DMS 273 (cell line): Measurements from ENCODE around the gene ERC1.

Source experiments
- DNase-seq: peaks from one replicate; lab custom pipeline; 2025; ENCODE audit not compliant: unreplicated experiment; lab: John Stamatoyannopoulos, UW

The ERC1 gene

GRCh38 chr12:1377681-1378080, 386.7 kb downstream of the ERC1 start:
- no peak for DNase-seq

DNA sequence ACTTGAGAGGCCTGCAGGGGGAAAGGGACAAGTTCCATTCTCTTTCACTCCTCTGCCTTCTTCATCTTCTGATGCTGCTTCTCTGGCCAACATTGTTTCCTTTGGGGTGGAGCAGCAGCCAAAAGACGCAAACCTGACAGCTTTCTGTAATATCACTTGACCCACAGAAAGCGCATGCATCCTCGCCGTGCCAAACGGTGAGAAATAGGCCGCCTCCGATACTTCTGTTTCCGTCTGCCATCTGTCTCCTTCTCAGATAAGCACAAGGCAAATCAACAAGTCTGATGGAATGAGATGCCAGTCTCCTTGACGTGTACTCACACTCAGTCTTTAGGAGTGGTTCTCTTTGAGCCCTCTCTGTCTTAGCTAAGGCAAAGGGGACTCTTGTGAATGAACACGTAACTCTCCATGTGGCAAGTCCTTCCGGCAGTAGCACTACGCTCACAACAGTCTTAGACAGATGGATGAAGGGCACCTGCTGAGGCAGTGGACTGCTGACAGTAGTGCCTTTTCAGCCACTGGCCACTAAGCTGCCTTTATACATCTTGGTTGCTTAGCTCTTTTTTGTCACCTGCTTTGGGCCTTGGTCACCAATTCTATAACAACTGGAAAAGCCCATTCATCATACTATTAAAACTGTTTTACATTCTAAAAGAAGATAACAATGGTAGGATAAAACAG, 389.3 kb downstream of the ERC1 start:
- DNase-seq: peak; percentile 41

DNA sequence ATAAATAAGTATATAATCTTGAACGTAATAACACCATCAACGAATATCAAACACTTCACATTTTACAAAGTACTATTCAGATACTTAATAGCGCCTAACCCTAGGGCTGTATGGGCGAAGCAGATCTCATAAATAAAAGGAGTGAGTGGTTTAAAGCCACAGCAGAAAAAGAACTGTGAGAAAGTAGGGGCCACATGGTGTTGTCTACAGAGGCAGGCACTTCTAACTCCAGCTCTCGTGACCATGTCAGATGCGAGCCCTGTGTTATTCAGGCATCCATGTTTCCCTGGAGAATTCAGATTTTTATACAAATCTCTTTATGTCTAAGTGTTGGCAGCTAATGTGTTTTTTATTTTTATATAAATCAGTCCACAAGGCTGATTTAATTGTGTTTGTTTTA, 391.1 kb downstream of the ERC1 start:
- no peak for DNase-seq

DNA sequence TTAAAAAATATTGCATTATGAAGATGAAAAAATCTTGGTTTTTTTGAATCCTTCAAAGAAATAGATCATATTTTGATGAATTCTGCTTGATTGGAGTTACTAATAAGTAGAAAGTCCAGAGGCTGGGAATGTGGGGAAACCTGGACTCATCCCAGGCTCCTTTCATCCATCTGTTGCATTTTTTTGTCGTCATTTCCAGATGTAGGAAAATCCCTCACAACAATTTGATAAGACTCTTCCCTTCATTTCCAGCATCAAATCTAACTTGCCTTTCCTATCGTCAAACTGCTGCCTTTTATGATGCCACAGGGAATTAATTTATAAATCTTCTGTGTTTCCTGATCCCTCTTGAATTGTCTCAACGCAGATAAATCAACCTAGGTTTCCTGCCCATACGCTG, 391.8 kb downstream of the ERC1 start:
- DNase-seq: no peak

GRCh38 chr12:1383758-1384157, 392.7 kb downstream of the ERC1 start:
- DNase-seq: no peak

- DNase-seq: no peak
These were observed 393.9 kb downstream of the ERC1 start for GRCh38 chr12:1384910-1385309.

GRCh38 chr12:1391722-1392121, 400.7 kb downstream of the ERC1 start:
- DNase-seq: peak; percentile 44

GRCh38 chr12:1395421-1395955, 404.5 kb downstream of the ERC1 start:
- no peak for DNase-seq

DNA sequence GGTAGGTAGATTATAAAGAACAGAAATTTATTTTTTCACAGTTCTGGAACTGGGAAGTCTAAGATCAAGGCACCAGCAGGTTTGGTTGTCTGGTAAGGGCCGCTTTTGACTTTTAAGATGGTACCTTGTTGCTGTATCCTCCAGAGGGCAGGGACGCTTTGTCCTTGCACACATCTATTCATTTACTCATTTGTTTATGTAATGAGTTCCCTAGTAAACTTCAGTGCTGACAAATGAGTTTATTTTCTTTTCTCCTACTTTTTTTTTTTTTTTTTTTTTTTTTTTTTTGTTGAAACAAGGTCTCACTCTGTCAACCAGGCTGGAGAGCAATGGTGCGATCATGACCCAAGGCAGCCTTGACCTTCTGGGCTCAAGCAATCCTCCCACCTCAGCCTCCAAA, 407.6 kb downstream of the ERC1 start:
- no peak for DNase-seq

- DNase-seq: no peak
These were observed 410.9 kb downstream of the ERC1 start for GRCh38 chr12:1401891-1402290.

- DNase-seq: no peak
These were observed 412.4 kb downstream of the ERC1 start for GRCh38 chr12:1403417-1403816.

GRCh38 chr12:1405619-1406018, 414.6 kb downstream of the ERC1 start:
- DNase-seq: no peak

- no peak for DNase-seq
These were observed 419.8 kb downstream of the ERC1 start for GRCh38 chr12:1410794-1411193.

DNA sequence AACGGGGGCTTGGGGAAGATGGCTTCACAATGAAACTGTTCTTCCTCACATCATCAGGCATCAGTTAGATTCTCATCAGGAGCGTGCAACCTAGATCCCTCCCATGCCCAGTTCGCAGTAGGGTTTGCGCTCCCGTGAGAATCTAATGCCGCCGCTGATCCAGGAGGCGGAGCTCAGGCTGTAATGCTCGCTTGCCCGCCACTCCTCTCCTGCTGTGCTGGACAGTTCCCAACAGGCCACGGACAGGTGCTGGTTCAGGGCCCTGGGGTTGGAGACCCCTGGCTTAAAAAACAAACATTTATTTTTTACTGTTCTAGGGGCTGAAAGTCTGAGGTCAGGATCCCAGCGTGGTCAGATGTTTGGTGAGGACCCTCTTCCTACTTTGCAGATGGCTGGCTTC, 422.9 kb downstream of the ERC1 start:
- DNase-seq: no peak

DNA sequence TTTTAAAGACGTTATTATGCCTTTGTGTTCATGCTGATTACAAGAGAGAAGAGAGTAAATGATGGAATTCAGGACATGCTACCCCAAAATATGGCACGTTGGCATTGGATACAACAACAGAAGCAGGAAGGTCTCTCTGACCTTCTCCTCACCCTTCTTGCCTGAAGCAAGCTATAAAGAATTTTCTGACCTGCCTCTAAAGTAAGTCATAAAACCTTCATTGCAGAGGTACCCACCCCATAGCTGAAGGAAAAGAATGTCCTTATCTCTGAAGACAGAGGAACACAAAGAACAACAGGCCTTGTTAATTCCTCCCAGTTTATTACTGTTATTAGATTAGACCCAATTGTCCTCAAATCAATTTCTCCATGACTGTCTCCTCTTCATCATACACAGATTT, 427.1 kb downstream of the ERC1 start:
- no peak for DNase-seq

DNA sequence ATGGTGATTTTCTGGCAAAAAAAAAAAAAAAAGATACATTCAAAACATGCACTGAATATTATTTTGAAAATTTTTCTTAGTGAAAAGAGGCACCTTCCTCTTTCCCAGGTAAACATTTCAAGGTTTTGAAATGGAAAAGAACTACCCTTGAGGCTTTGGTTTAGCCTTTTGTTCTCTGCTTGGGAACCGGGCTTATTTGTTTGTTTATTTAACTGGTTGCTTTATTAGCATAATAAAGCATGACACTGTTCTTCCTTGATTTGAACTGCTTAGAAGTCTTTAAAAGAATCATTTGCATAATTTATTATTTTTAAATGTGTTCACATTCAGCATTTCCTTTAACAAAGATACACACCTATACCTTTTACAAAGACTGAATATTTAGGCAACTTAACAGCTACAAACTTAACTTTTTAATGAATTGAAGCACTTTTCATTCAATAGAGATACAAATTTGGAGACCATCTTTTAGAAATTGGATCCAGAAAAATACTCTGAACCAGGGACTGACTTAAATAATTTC, 428.9 kb downstream of the ERC1 start:
- no peak for DNase-seq

- no peak for DNase-seq
These were observed 430.2 kb downstream of the ERC1 start for GRCh38 chr12:1421091-1421846.

DNA sequence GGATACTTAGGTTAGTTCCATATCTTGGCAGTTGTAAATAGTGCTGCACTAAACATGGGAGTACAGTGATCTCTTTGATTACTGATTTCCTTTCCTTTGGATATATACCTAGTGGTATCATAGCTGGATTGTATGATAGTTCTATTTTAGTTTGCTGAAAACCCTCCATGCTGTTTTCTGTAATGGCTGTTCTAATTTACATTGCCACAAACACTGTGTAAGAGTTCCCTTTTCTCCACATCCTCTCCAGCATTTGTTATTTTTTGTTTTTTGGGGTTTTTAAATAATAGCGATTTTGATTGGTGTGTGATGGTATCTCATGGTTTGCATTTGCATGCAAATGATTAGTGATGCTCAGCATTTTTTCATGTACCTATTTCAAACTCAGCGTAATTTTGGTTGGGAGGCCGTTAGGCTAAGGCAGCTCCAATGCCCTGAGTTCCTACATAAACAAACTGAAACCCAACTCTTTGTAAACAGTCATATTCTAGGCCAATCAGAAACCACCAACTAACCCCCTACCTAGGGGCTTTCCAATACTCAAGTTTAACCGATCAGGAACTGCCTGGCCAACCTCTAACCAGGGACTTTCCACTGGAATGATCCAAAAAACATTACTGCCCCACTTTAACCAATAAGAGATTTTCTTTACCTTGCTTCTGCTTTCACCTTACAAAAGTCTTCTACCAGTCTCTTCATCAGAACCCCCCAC, 431.7 kb downstream of the ERC1 start:
- DNase-seq: no peak

GRCh38 chr12:1424674-1425395, 433.8 kb downstream of the ERC1 start:
- no peak for DNase-seq

GRCh38 chr12:1425396-1425729, 434.3 kb downstream of the ERC1 start:
- DNase-seq: no peak

- no peak for DNase-seq
These were observed 437.6 kb downstream of the ERC1 start for GRCh38 chr12:1428671-1429070.
